Stimulated activated CD4-positive, alpha-beta T cell treated with anti-CD3 and anti-CD28 coated beads, Interleukin-15, amount 100 ng/mL, for 48 hours (primary cell): Measurements from ENCODE around the gene NR1H2.
A peak's percentile ranks its signal among the peaks of the same experiment; 100 is the strongest.
"Not testable (repeated sequence)": the region's sequence is repeated elsewhere in the genome, so short reads cannot be mapped to it uniquely, and the experiment has no call there.

Experiments
- DNase-seq, 2 donors: peaks; one replicate each; pipeline ENCODE4 v3.0.0-alpha.2; 2020; ENCODE audit warnings: low read depth in 2 of 2

Gene NR1H2

GRCh38 chr19:50376166-50377050 lies at the start of gene NR1H2:
NR1H2 (plus strand) TSS chr19:50376457; CDS start chr19:50377606, 1,149 bp downstream.
- DNase-seq, result peak; percentile 92 to 94

- no peak for DNase-seq
Measured at GRCh38 chr19:50327013-50327412, 49.2 kb upstream of the NR1H2 start.

- DNase-seq, result no peak
Measured at GRCh38 chr19:50327461-50328223, 48.6 kb upstream of the NR1H2 start.

GRCh38 chr19:50328224-50328872 lies 47.9 kb upstream of the NR1H2 start:
- no peak for DNase-seq

- DNase-seq, result no peak
Measured at GRCh38 chr19:50328873-50329145, 47.4 kb upstream of the NR1H2 start.

- peak; percentile 97 to 100 for DNase-seq
Measured at GRCh38 chr19:50329146-50329925, 46.9 kb upstream of the NR1H2 start, which contains the start of gene KCNC3. KCNC3 (minus strand) TSS chr19:50329377; CDS start chr19:50329082, 295 bp downstream.

GRCh38 chr19:50329926-50330294 lies 46.3 kb upstream of the NR1H2 start:
- not testable (repeated sequence) for DNase-seq

GRCh38 chr19:50330365-50331078 lies 45.7 kb upstream of the NR1H2 start:
- DNase-seq, result peak; percentile 76 to 82

- no peak for DNase-seq
Measured at GRCh38 chr19:50331221-50331993, 44.9 kb upstream of the NR1H2 start.

GRCh38 chr19:50331994-50332243 lies 44.3 kb upstream of the NR1H2 start:
- no peak for DNase-seq

GRCh38 chr19:50332244-50333038 lies 43.8 kb upstream of the NR1H2 start:
- DNase-seq, result no peak

- DNase-seq, result peak; percentile 94 to 95
Measured at GRCh38 chr19:50333235-50333736, 43.0 kb upstream of the NR1H2 start.

- DNase-seq, result peak; percentile 68 to 74
Measured at GRCh38 chr19:50333737-50334617, 42.3 kb upstream of the NR1H2 start.

- no peak for DNase-seq
Measured at GRCh38 chr19:50334741-50335421, 41.4 kb upstream of the NR1H2 start.

GRCh38 chr19:50337031-50337430 lies 39.2 kb upstream of the NR1H2 start:
- not testable (repeated sequence) for DNase-seq

- no peak for DNase-seq
Measured at GRCh38 chr19:50340331-50340730, 35.9 kb upstream of the NR1H2 start.

GRCh38 chr19:50341091-50341564 lies 35.1 kb upstream of the NR1H2 start:
- no peak for DNase-seq
